ENCODE results near the gene PLBD2.

PLBD2 gene

GRCh38 chr12:113358381-113359132 lies at the start of gene PLBD2:
Gene PLBD2 (plus strand): TSS chr12:113358587. CDS start chr12:113358601, 14 bp downstream.
- peak; percentile 97 for DNase-seq

- DNase-seq: no peak
Observed at GRCh38 chr12:113310489-113310888, 47.9 kb upstream of the PLBD2 start.

GRCh38 chr12:113314121-113314529 lies 44.3 kb upstream of the PLBD2 start:
- no peak for DNase-seq

GRCh38 chr12:113315358-113315757 lies 43.0 kb upstream of the PLBD2 start:
- no peak for DNase-seq

GRCh38 chr12:113316155-113316554 lies 42.2 kb upstream of the PLBD2 start:
- DNase-seq: no peak

GRCh38 chr12:113317122-113317521 lies 41.3 kb upstream of the PLBD2 start:
- no peak for DNase-seq

GRCh38 chr12:113318046-113318656 lies 40.2 kb upstream of the PLBD2 start:
- DNase-seq: no peak

GRCh38 chr12:113318900-113319628 lies 39.3 kb upstream of the PLBD2 start:
- DNase-seq: no peak

GRCh38 chr12:113320401-113320800 lies 38.0 kb upstream of the PLBD2 start:
- DNase-seq: no peak

- no peak for DNase-seq
Observed at GRCh38 chr12:113322343-113322742, 36.0 kb upstream of the PLBD2 start.

GRCh38 chr12:113325916-113326315 lies 32.5 kb upstream of the PLBD2 start:
- DNase-seq: no peak

- DNase-seq: no peak
Observed at GRCh38 chr12:113326775-113327395, 31.5 kb upstream of the PLBD2 start.

- no peak for DNase-seq
Observed at GRCh38 chr12:113328368-113328889, 30.0 kb upstream of the PLBD2 start.

- DNase-seq: no peak
Observed at GRCh38 chr12:113329022-113329790, 29.2 kb upstream of the PLBD2 start.

- no peak for DNase-seq
Observed at GRCh38 chr12:113329791-113330417, 28.5 kb upstream of the PLBD2 start.

- DNase-seq: no peak
Observed at GRCh38 chr12:113330505-113330904, 27.9 kb upstream of the PLBD2 start.

GRCh38 chr12:113332688-113333417 lies 25.5 kb upstream of the PLBD2 start:
- no peak for DNase-seq

GRCh38 chr12:113333418-113333750 lies 25.0 kb upstream of the PLBD2 start:
- DNase-seq: no peak

- DNase-seq: no peak
Observed at GRCh38 chr12:113333877-113334785, 24.3 kb upstream of the PLBD2 start.
